Caco-2 (cell line): ENCODE results near the gene SNHG17. TPM values are rescaled to one million over a fixed set of nuclear protein-coding genes. Genes with fewer than 3 reads are reported as not detected.

ENCODE experiments used
- BruUV-seq: library from RNA; stranded (reverse); fragments of 400-500 nt; replicated peaks from 2 replicates; lab custom pipeline; 2021; lab: Mats Ljungman, UMichigan
- CTCF ChIA-PET: fragments of 300-600 bp; sonication (Branson Sonifier 250); formaldehyde crosslinking; loops from one replicate; lab custom pipeline; 2022; ENCODE audit warnings: antibody characterized with exemption; lab: Charles Lee
- POLR2A ChIA-PET: fragments of 300-600 bp; sonication (Branson Sonifier 250); formaldehyde crosslinking; loops from one replicate; lab custom pipeline; 2022; ENCODE audit warnings: antibody characterized with exemption; lab: Charles Lee
- DNase-seq, 2 experiments: peaks; one replicate each; pipeline versions ENCODE4 v3.0.0 to v3.0.0-alpha.2; 2020 to 2022
- H3K27me3 ChIP-seq: replicated peaks from 2 replicates; pipeline ENCODE4 v1.6.0; 2011; ENCODE audit warnings: low read length; ENCODE audit not compliant: control insufficient read depth, insufficient read depth
- H3K36me3 ChIP-seq: 2 replicates; pipeline ENCODE4 v1.5.1; 2011; ENCODE audit warnings: low read length; ENCODE audit not compliant: control insufficient read depth, insufficient read depth
- H3K4me1 ChIP-seq: fragments of 250-450 bp; sonication (Bioruptor Pico); 2 replicates; pipeline ENCODE4 v1.5.1; 2020; ENCODE audit warnings: mild to moderate bottlenecking
- H3K4me3 ChIP-seq: 2 replicates; pipeline ENCODE4 v1.5.1; 2011; ENCODE audit warnings: low read depth, mild to moderate bottlenecking, control low read depth, low read length
- H3K9me3 ChIP-seq: fragments of 250-450 bp; sonication (Bioruptor Pico); 2 replicates; pipeline ENCODE4 v1.5.1; 2020; ENCODE audit warnings: mild to moderate bottlenecking, moderate library complexity
- H3K27ac Mint-ChIP-seq: one replicate; pipeline ENCODE4 v1.8.0; 2022; ENCODE audit warnings: mixed read lengths; ENCODE audit not compliant: unreplicated experiment
- H3K27me3 Mint-ChIP-seq: one replicate; pipeline ENCODE4 v1.8.0; 2022; ENCODE audit warnings: mixed read lengths; ENCODE audit not compliant: insufficient read depth, unreplicated experiment
- H3K36me3 Mint-ChIP-seq: one replicate; pipeline ENCODE4 v1.8.0; 2022; ENCODE audit warnings: mild to moderate bottlenecking, mixed read lengths; ENCODE audit not compliant: insufficient read depth, unreplicated experiment
- H3K4me1 Mint-ChIP-seq: one replicate; pipeline ENCODE4 v1.8.0; 2022; ENCODE audit warnings: low read depth, mixed read lengths; ENCODE audit not compliant: unreplicated experiment
- H3K4me3 Mint-ChIP-seq: one replicate; pipeline ENCODE4 v1.8.0; 2022; ENCODE audit warnings: mild to moderate bottlenecking, moderate library complexity, mixed read lengths; ENCODE audit not compliant: unreplicated experiment
- H3K9me3 Mint-ChIP-seq: one replicate; pipeline ENCODE4 v1.8.0; 2022; ENCODE audit warnings: mixed read lengths; ENCODE audit not compliant: unreplicated experiment
- intact Hi-C: fragments of 100-400 bp; cut with micrococcal nuclease; formaldehyde crosslinking; loops from one replicate; pipeline ENCODE4 v1.10.0; 2022; ENCODE audit not compliant: unreplicated experiment
- total RNA-seq: library from RNA; stranded (reverse); gene quantifications from 2 replicates; pipeline ENCODE4 v1.2.3, GENCODE V29; 2022
- TF ChIP-seq, protein P1 (sequence below), 2 experiments: fragments of 200-600 bp in 1 of 2; IDR thresholded peaks; 1 replicate in 1 of 2; 2 replicates in 1 of 2; pipeline versions ENCODE4 v1.5.1 to v1.8.0; 2011 to 2022; ENCODE audit warnings: antibody characterized with exemption in 1 of 2, control low read depth in 1 of 2, inconsistent platforms in 1 of 2, low read depth in 1 of 2, low read length in 1 of 2, mild to moderate bottlenecking in 1 of 2, moderate library complexity in 1 of 2; ENCODE audit not compliant: insufficient read depth in 1 of 2, severe bottlenecking in 1 of 2, unreplicated experiment in 1 of 2

SNHG17 gene
- total RNA-seq, 1 experiment from 2014 or later: 362 TPM

- peaks cover 27% of the 10 kb centered on the region for H3K4me1 Mint-ChIP-seq
- H3K27ac Mint-ChIP-seq: peak overlapping the region; percentile 54
- TF ChIP-seq, protein P1, sequence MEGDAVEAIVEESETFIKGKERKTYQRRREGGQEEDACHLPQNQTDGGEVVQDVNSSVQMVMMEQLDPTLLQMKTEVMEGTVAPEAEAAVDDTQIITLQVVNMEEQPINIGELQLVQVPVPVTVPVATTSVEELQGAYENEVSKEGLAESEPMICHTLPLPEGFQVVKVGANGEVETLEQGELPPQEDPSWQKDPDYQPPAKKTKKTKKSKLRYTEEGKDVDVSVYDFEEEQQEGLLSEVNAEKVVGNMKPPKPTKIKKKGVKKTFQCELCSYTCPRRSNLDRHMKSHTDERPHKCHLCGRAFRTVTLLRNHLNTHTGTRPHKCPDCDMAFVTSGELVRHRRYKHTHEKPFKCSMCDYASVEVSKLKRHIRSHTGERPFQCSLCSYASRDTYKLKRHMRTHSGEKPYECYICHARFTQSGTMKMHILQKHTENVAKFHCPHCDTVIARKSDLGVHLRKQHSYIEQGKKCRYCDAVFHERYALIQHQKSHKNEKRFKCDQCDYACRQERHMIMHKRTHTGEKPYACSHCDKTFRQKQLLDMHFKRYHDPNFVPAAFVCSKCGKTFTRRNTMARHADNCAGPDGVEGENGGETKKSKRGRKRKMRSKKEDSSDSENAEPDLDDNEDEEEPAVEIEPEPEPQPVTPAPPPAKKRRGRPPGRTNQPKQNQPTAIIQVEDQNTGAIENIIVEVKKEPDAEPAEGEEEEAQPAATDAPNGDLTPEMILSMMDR (IDR thresholded peaks at IDR 0.05; ENCODE audit: insufficient read depth in 1 of 2, low read depth in 1 of 2, low read length in 1 of 2, severe bottlenecking in 1 of 2, unreplicated experiment in 1 of 2): no peak
- H3K27me3 Mint-ChIP-seq: no peaks in the 10 kb centered on the region
- peaks cover 21% of the 10 kb centered on the region for H3K36me3 Mint-ChIP-seq
- DNase-seq: peak; percentile 27 to 35
- Histone ChIP-seq H3K36me3 (no peaks in the 10 kb centered on the region), H3K9me3 (no peaks in the 10 kb centered on the region), H3K27me3 (no peaks in the 10 kb centered on the region), H3K4me1 (peaks cover 15% of the 10 kb centered on the region), H3K4me3 (peak overlapping the region; percentile 78)
- H3K9me3 Mint-ChIP-seq: no peaks in the 10 kb centered on the region
- CTCF ChIA-PET: interaction anchor here (0.6 to 2.9 kb wide), 18 partner anchors 12 to 414 kb away, joined by 3 to 73 read pairs (median 5); partner anchors contain the start of gene SNHG17
- intact Hi-C loops: loop anchor here (1.0 to 2.0 kb wide), 3 partner anchors 26 to 83 kb away; partner anchors contain the start of gene SNHG17
- POLR2A ChIA-PET: interaction anchor here (0.6 to 3.0 kb wide), 22 partner anchors 13 to 1422 kb away, joined by 3 to 104 read pairs (median 4); partner anchors contain the start of genes DHX35 and SNHG17
- H3K4me3 Mint-ChIP-seq: peak overlapping the region; percentile 80
- no TSS peak for BruUV-seq
Observed at GRCh38 chr20:38471987-38472512, 36.9 kb upstream of the SNHG17 start.

DNA sequence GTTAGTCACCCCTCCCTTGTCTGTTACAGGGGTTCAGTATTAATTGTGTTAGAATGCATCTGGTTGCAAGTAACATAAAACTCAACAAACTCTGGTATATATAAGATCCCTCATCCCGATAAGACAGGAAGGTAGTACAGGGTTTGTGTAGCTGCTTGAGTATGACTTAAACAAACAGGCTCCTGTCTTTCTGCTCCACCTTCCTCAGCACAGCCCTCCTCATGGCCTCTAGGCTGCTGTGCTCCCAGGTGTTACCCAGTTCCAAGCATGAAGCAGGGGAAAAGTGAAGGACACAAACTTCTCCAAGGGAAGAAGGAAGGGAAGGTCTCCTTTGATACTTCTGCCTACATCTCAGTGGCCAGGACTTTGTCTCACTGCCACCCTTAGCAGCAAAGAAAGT is 36.1 kb upstream of the SNHG17 start:
- no TSS peak for BruUV-seq
- Mint-ChIP-seq H3K4me3 (peak overlapping the region; percentile 80), H3K4me1 (peaks cover 27% of the 10 kb centered on the region), H3K36me3 (peaks cover 21% of the 10 kb centered on the region), H3K27ac (peak overlapping the region; percentile 54), H3K27me3 (no peaks in the 10 kb centered on the region), H3K9me3 (no peaks in the 10 kb centered on the region)
- CTCF ChIA-PET: interaction anchor here (0.6 to 2.4 kb wide), 2 partner anchors 18 to 438 kb away, joined by 3 to 15 read pairs; partner anchors contain the start of gene TTI1
- no peak overlapping the region; the same call in 1 of the 2 replicates for H3K4me3 ChIP-seq
- peaks cover 15% of the 10 kb centered on the region for H3K4me1 ChIP-seq
- no peaks in the 10 kb centered on the region for H3K9me3 ChIP-seq
- TF ChIP-seq, protein P1 (IDR thresholded peaks at IDR 0.05; ENCODE audit: insufficient read depth in 1 of 2, low read depth in 1 of 2, low read length in 1 of 2, severe bottlenecking in 1 of 2, unreplicated experiment in 1 of 2): no peak
- DNase-seq: peak in 1 of 2 experiments; percentile 22
- intact Hi-C loops: no loop called here
- no peaks in the 10 kb centered on the region for H3K36me3 ChIP-seq
- H3K27me3 ChIP-seq: no peaks in the 10 kb centered on the region
- POLR2A ChIA-PET: no interaction called here

GRCh38 chr20:38466983-38467382 is 31.9 kb upstream of the SNHG17 start:
- DNase-seq: no peak
- Histone ChIP-seq H3K36me3 (no peaks in the 10 kb centered on the region), H3K27me3 (no peaks in the 10 kb centered on the region), H3K9me3 (no peaks in the 10 kb centered on the region), H3K4me3 (no peak overlapping the region), H3K4me1 (peaks cover 8% of the 10 kb centered on the region; the same call in 1 of the 2 replicates)
- TF ChIP-seq, protein P1 (IDR thresholded peaks at IDR 0.05; ENCODE audit: insufficient read depth in 1 of 2, low read depth in 1 of 2, low read length in 1 of 2, severe bottlenecking in 1 of 2, unreplicated experiment in 1 of 2): no peak
- H3K4me3 Mint-ChIP-seq: no peak overlapping the region
- no peaks in the 10 kb centered on the region for H3K9me3 Mint-ChIP-seq
- H3K36me3 Mint-ChIP-seq: no peaks in the 10 kb centered on the region
- ChIA-PET CTCF (no interaction called here), POLR2A (no interaction called here)
- H3K4me1 Mint-ChIP-seq: peaks cover 11% of the 10 kb centered on the region
- intact Hi-C loops: no loop called here
- BruUV-seq: no TSS peak
- no peaks in the 10 kb centered on the region for H3K27me3 Mint-ChIP-seq
- H3K27ac Mint-ChIP-seq: no peak overlapping the region
